A549 treated with GW870086 at 1 μM for 4 hours (cell line): Measurements from ENCODE around the gene ZNF438. TPM values are rescaled to one million over a fixed set of nuclear protein-coding genes. Genes with fewer than 3 reads are reported as not detected.

Experiments used
- total RNA-seq: library from RNA; stranded (reverse); fragments of 200-300 nt; extraction: Qiagen RNA extraction; gene quantifications from 5 replicates; pipeline ENCODE4 v1.2.3, GENCODE V29; 2022; ENCODE audit warnings: low read depth

The ZNF438 gene
- total RNA-seq = 1.3 to 2.1 TPM (median 1.7 TPM) in 5 replicates

GRCh38 chr10:31031558-31032257, at the start of gene ZNF438:
Gene ZNF438 (minus strand): TSS chr10:31031865. CDS start chr10:30877034, 154,831 bp downstream.

